HEK293T (cell line): ENCODE data around the gene CSRP1.

Experiments used
- ARNT ChIP-seq: fragments of 450-650 bp; IDR thresholded peaks from 2 replicates; pipeline ENCODE4 v1.6.1; 2017; ENCODE audit warnings: mild to moderate bottlenecking
- BHLHE40 ChIP-seq: fragments of 450-650 bp; IDR thresholded peaks from 2 replicates; pipeline ENCODE4 v1.6.1; 2016; ENCODE audit warnings: mild to moderate bottlenecking, moderate library complexity, borderline replicate concordance
- CTBP1 ChIP-seq: fragments of 450-650 bp; IDR thresholded peaks from 2 replicates; pipeline ENCODE4 v1.6.1; 2016; ENCODE audit warnings: borderline replicate concordance
- FOXA1 ChIP-seq: fragments of 450-650 bp; IDR thresholded peaks from 2 replicates; pipeline ENCODE4 v1.6.1; 2016; ENCODE audit warnings: mild to moderate bottlenecking
- FOXM1 ChIP-seq: fragments of 450-650 bp; IDR thresholded peaks from 2 replicates; pipeline ENCODE4 v1.6.1; 2017; ENCODE audit warnings: mild to moderate bottlenecking, borderline replicate concordance
- HDGF ChIP-seq: fragments of 450-650 bp; IDR thresholded peaks from 2 replicates; pipeline ENCODE4 v1.6.1; 2017; ENCODE audit warnings: antibody characterized with exemption, borderline replicate concordance
- NFRKB ChIP-seq: fragments of 450-650 bp; IDR thresholded peaks from 2 replicates; pipeline ENCODE4 v1.6.1; 2016; ENCODE audit warnings: mild to moderate bottlenecking, moderate library complexity
- SP1 ChIP-seq: fragments of 450-650 bp; IDR thresholded peaks from 2 replicates; pipeline ENCODE4 v1.6.1; 2017
- SUZ12 ChIP-seq: fragments of 450-650 bp; IDR thresholded peaks from 2 replicates; pipeline ENCODE4 v1.6.1; 2016; ENCODE audit warnings: mild to moderate bottlenecking
- TARDBP ChIP-seq: fragments of 450-650 bp; IDR thresholded peaks from 2 replicates; pipeline ENCODE4 v1.6.1; 2016
- TF ChIP-seq, protein P1 (sequence below): fragments of 450-650 bp; IDR thresholded peaks from 2 replicates; pipeline ENCODE4 v1.6.1; 2016

DNA sequence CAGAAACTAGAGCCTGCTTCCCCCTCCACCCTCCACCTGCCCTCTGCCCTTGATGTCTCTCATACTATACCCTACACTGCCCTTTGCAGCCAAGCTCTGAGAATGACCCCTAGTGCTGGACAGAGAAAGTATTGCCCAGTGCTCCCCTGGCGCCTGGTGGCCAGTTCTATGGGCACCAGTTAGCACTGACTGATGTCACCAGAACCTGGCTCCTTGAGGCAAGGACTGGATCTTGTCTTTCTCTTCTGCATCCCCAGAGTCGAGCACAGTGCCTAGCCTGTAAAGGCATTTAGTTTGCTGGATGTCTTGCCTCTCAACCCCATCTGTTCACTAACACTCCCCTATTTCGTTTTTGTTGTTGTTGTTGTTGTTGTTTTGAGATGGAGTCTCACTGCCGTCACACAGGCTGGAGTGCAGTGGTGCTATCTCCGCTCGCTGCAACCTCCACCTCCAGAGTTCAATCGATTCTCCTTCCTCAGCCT is 43.8 kb downstream of the CSRP1 start:
- TF ChIP-seq SUZ12: no peak
- no peak for TF ChIP-seq FOXM1
- TF ChIP-seq ARNT: no peak
- TF ChIP-seq, protein P1, sequence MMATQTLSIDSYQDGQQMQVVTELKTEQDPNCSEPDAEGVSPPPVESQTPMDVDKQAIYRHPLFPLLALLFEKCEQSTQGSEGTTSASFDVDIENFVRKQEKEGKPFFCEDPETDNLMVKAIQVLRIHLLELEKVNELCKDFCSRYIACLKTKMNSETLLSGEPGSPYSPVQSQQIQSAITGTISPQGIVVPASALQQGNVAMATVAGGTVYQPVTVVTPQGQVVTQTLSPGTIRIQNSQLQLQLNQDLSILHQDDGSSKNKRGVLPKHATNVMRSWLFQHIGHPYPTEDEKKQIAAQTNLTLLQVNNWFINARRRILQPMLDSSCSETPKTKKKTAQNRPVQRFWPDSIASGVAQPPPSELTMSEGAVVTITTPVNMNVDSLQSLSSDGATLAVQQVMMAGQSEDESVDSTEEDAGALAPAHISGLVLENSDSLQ: no peak
- no peak for TF ChIP-seq HDGF
- no peak for TF ChIP-seq NFRKB
- TF ChIP-seq BHLHE40: no peak
- no peak for TF ChIP-seq SP1
- no peak for TF ChIP-seq TARDBP
- no peak for TF ChIP-seq FOXA1
- TF ChIP-seq CTBP1: no peak
